GM19025 (cell line): ENCODE measurements around the gene MYL4.

Experiments
- ATAC-seq: cut with Tn5 transposase; IDR thresholded peaks from one replicate; pipeline ENCODE4 v1.9.1; 2021; ENCODE audit warnings: mild to moderate bottlenecking, low read depth, moderate library complexity; ENCODE audit not compliant: unreplicated experiment

The MYL4 gene

GRCh38 chr17:47239619-47239966 lies 30.4 kb downstream of the MYL4 start:
- no peak for ATAC-seq

- ATAC-seq, result no peak
These were observed 31.0 kb downstream of the MYL4 start for GRCh38 chr17:47239967-47240651.

GRCh38 chr17:47240806-47241205 lies 31.7 kb downstream of the MYL4 start:
- no peak for ATAC-seq

- no peak for ATAC-seq
These were observed 33.5 kb downstream of the MYL4 start for GRCh38 chr17:47242648-47243047.

- ATAC-seq, result no peak
These were observed 34.8 kb downstream of the MYL4 start for GRCh38 chr17:47243737-47244598.

- no peak for ATAC-seq
These were observed 35.5 kb downstream of the MYL4 start for GRCh38 chr17:47244697-47245096.

GRCh38 chr17:47246120-47246519 lies 37.0 kb downstream of the MYL4 start:
- ATAC-seq, result no peak

- no peak for ATAC-seq
These were observed 41.7 kb downstream of the MYL4 start for GRCh38 chr17:47250855-47251254.

GRCh38 chr17:47251421-47251940 lies 42.3 kb downstream of the MYL4 start:
- ATAC-seq, result no peak

GRCh38 chr17:47252209-47252608 lies 43.1 kb downstream of the MYL4 start:
- ATAC-seq, result no peak

GRCh38 chr17:47252766-47253512 lies 43.8 kb downstream of the MYL4 start:
- no peak for ATAC-seq

- ATAC-seq, result no peak
These were observed 44.6 kb downstream of the MYL4 start, which contains the start of gene ITGB3 for GRCh38 chr17:47253541-47254402. ITGB3 (plus strand) TSS chr17:47253827; CDS start chr17:47253862, 35 bp downstream.

- ATAC-seq, result no peak
These were observed 45.3 kb downstream of the MYL4 start for GRCh38 chr17:47254403-47254943.

GRCh38 chr17:47257651-47258339 lies 48.6 kb downstream of the MYL4 start:
- ATAC-seq, result no peak

GRCh38 chr17:47262586-47262985 lies 53.4 kb downstream of the MYL4 start:
- ATAC-seq, result no peak

- no peak for ATAC-seq
These were observed 55.0 kb downstream of the MYL4 start for GRCh38 chr17:47264166-47264565.

GRCh38 chr17:47265983-47266541 lies 56.9 kb downstream of the MYL4 start:
- no peak for ATAC-seq

- ATAC-seq, result no peak
These were observed 57.6 kb downstream of the MYL4 start for GRCh38 chr17:47266782-47267181.

- ATAC-seq, result no peak
These were observed 58.2 kb downstream of the MYL4 start for GRCh38 chr17:47267354-47267828.
